WTC11 (cell line): ENCODE measurements around the gene OR10G8. TPM values are rescaled to one million over a fixed set of nuclear protein-coding genes. Genes with fewer than 3 reads are reported as not detected.

Experiments
- ATAC-seq: fragments of 200-7000 bp; cut with Tn5 transposase; 2 replicates; pipeline ENCODE4 v1.10.0; 2021; ENCODE audit warnings: mild to moderate bottlenecking, moderate library complexity
- CTCF ChIA-PET: fragments of 300-600 bp; sonication (Branson Sonifier 250); formaldehyde crosslinking; loops from one replicate; lab custom pipeline; 2021; ENCODE audit warnings: antibody characterized with exemption; lab: Charles Lee
- POLR2A ChIA-PET: fragments of 350-600 bp; sonication (Branson Sonifier 250); formaldehyde crosslinking; loops from one replicate; lab custom pipeline; 2021; ENCODE audit warnings: antibody characterized with exemption; lab: Charles Lee
- DNase-seq: peaks from one replicate; pipeline ENCODE4 v3.0.0; 2021; ENCODE audit warnings: low spot score
- H3K27ac Mint-ChIP-seq: 2 replicates; pipeline ENCODE4 v1.8.0; 2021; ENCODE audit warnings: mixed read lengths
- H3K27me3 Mint-ChIP-seq: 2 replicates; pipeline ENCODE4 v1.8.0; 2021; ENCODE audit warnings: low read depth, mild to moderate bottlenecking, moderate library complexity, mixed read lengths
- H3K36me3 Mint-ChIP-seq: 2 replicates; pipeline ENCODE4 v1.8.0; 2021; ENCODE audit warnings: mixed read lengths
- H3K4me1 Mint-ChIP-seq: 2 replicates; pipeline ENCODE4 v1.8.0; 2022; ENCODE audit warnings: mixed read lengths
- H3K4me3 Mint-ChIP-seq: 2 replicates; pipeline ENCODE4 v1.8.0; 2021; ENCODE audit warnings: mild to moderate bottlenecking, moderate library complexity, mixed read lengths
- H3K9me3 Mint-ChIP-seq: 2 replicates; pipeline ENCODE4 v1.8.0; 2021; ENCODE audit warnings: mixed read lengths
- AR ChIP-seq: fragments of 250-450 bp; sonication (Bioruptor Pico); IDR thresholded peaks from 2 replicates; pipeline ENCODE4 v1.9.0; 2021; ENCODE audit warnings: mild to moderate bottlenecking
- EMX1 ChIP-seq: fragments of 250-450 bp; sonication (Bioruptor Pico); IDR thresholded peaks from 2 replicates; pipeline ENCODE4 v1.8.0; 2021; ENCODE audit warnings: mild to moderate bottlenecking
- ESRRA ChIP-seq: sonication (generic); formaldehyde crosslinking; IDR thresholded peaks from 2 replicates; pipeline ENCODE4 v1.8.1; 2022; ENCODE audit warnings: mild to moderate bottlenecking, missing genetic modification reagents, borderline replicate concordance
- IRF2 ChIP-seq: sonication (generic); formaldehyde crosslinking; IDR thresholded peaks from 2 replicates; pipeline ENCODE4 v1.8.0; 2022; ENCODE audit warnings: low read depth, missing genetic modification reagents, borderline replicate concordance
- NR1H2 ChIP-seq: sonication (generic); formaldehyde crosslinking; IDR thresholded peaks from 2 replicates; pipeline ENCODE4 v1.9.0; 2021; ENCODE audit warnings: mild to moderate bottlenecking, moderate library complexity, missing genetic modification reagents
- RELA ChIP-seq: sonication (generic); formaldehyde crosslinking; IDR thresholded peaks from 2 replicates; pipeline ENCODE4 v1.8.1; 2022; ENCODE audit warnings: missing genetic modification reagents, mild to moderate bottlenecking, borderline replicate concordance
- TEAD1 ChIP-seq: sonication (generic); formaldehyde crosslinking; IDR thresholded peaks from 2 replicates; pipeline ENCODE4 v1.8.0; 2022; ENCODE audit warnings: mild to moderate bottlenecking, missing genetic modification reagents
- ZNF121 ChIP-seq: sonication (generic); formaldehyde crosslinking; IDR thresholded peaks from 2 replicates; pipeline ENCODE4 v1.8.0; 2023; ENCODE audit warnings: missing genetic modification reagents
- ZNF138 ChIP-seq: sonication (generic); formaldehyde crosslinking; conservative IDR thresholded peaks from 2 replicates; pipeline ENCODE4 v1.8.1; 2022; ENCODE audit warnings: mild to moderate bottlenecking, moderate library complexity, missing genetic modification reagents
- ZNF232 ChIP-seq: sonication (generic); formaldehyde crosslinking; IDR thresholded peaks from 2 replicates; pipeline ENCODE4 v1.8.0; 2022; ENCODE audit warnings: mild to moderate bottlenecking, missing genetic modification reagents
- ZNF281 ChIP-seq: sonication (generic); formaldehyde crosslinking; IDR thresholded peaks from 2 replicates; pipeline ENCODE4 v1.8.0; 2023; ENCODE audit warnings: mild to moderate bottlenecking, missing genetic modification reagents
- ZNF396 ChIP-seq: fragments of 250-450 bp; sonication (Bioruptor Pico); IDR thresholded peaks from 2 replicates; pipeline ENCODE4 v1.8.0; 2021; ENCODE audit warnings: mild to moderate bottlenecking, moderate library complexity, borderline replicate concordance
- ZNF671 ChIP-seq: fragments of 250-450 bp; sonication (Bioruptor Pico); IDR thresholded peaks from 2 replicates; pipeline ENCODE4 v1.8.0; 2021; ENCODE audit warnings: mild to moderate bottlenecking
- total RNA-seq: library from RNA; stranded (reverse); gene quantifications from 3 replicates; pipeline ENCODE4 v1.2.3, GENCODE V29; 2021
- TF ChIP-seq, protein P1 (sequence below): sonication (generic); formaldehyde crosslinking; IDR thresholded peaks from 2 replicates; pipeline ENCODE4 v1.8.1; 2023; ENCODE audit warnings: mild to moderate bottlenecking, missing genetic modification reagents
- TF ChIP-seq, protein P2 (sequence below): sonication (generic); formaldehyde crosslinking; IDR thresholded peaks from 2 replicates; pipeline ENCODE4 v1.8.0; 2022; ENCODE audit warnings: mild to moderate bottlenecking, missing genetic modification reagents
- TF ChIP-seq, protein P3 (sequence below): fragments of 250-450 bp; sonication (Bioruptor Pico); IDR thresholded peaks from 2 replicates; pipeline ENCODE4 v1.8.0; 2021; ENCODE audit warnings: mild to moderate bottlenecking
- TF ChIP-seq, protein P4 (sequence below): sonication (generic); formaldehyde crosslinking; IDR thresholded peaks from 2 replicates; pipeline ENCODE4 v1.8.1; 2023; ENCODE audit warnings: mild to moderate bottlenecking, missing genetic modification reagents, moderate library complexity
- TF ChIP-seq, protein P5 (sequence below): sonication (generic); formaldehyde crosslinking; IDR thresholded peaks from 2 replicates; pipeline ENCODE4 v1.8.1; 2023; ENCODE audit warnings: mild to moderate bottlenecking, missing genetic modification reagents

OR10G8 gene
- total RNA-seq, 1 experiment from 2014 or later: not detected

- CTCF ChIA-PET: no interaction called here
- POLR2A ChIA-PET: no interaction called here
- no peaks in the 10 kb centered on the region for H3K27me3 Mint-ChIP-seq
- H3K27ac Mint-ChIP-seq: no peak overlapping the region
- no peak for DNase-seq
- H3K4me1 Mint-ChIP-seq: peaks cover 4% of the 10 kb centered on the region
- TF ChIP-seq ZNF138 (CRISPR knock-in tag) (no peak), TEAD1 (CRISPR knock-in tag) (no peak), EMX1 (CRISPR knock-in tag) (no peak), ZNF396 (CRISPR knock-in tag) (no peak), RELA (no peak)
- TF ChIP-seq, protein P1, sequence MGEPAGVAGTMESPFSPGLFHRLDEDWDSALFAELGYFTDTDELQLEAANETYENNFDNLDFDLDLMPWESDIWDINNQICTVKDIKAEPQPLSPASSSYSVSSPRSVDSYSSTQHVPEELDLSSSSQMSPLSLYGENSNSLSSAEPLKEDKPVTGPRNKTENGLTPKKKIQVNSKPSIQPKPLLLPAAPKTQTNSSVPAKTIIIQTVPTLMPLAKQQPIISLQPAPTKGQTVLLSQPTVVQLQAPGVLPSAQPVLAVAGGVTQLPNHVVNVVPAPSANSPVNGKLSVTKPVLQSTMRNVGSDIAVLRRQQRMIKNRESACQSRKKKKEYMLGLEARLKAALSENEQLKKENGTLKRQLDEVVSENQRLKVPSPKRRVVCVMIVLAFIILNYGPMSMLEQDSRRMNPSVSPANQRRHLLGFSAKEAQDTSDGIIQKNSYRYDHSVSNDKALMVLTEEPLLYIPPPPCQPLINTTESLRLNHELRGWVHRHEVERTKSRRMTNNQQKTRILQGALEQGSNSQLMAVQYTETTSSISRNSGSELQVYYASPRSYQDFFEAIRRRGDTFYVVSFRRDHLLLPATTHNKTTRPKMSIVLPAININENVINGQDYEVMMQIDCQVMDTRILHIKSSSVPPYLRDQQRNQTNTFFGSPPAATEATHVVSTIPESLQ (CRISPR knock-in tag): no peak
- H3K36me3 Mint-ChIP-seq: no peaks in the 10 kb centered on the region
- no peaks in the 10 kb centered on the region for H3K9me3 Mint-ChIP-seq
- H3K4me3 Mint-ChIP-seq: no peak overlapping the region
- no peak for ATAC-seq
Observed at GRCh38 chr11:124036666-124037065, 10.1 kb downstream of the OR10G8 start.

GRCh38 chr11:124039557-124039956 lies 13.0 kb downstream of the OR10G8 start:
- Mint-ChIP-seq H3K36me3 (no peaks in the 10 kb centered on the region), H3K27me3 (no peaks in the 10 kb centered on the region), H3K4me1 (peaks cover 7% of the 10 kb centered on the region), H3K4me3 (no peak overlapping the region), H3K9me3 (no peaks in the 10 kb centered on the region)
- DNase-seq (no peak), ATAC-seq (peak; percentile 51; the same call in 1 of the 2 replicates)
- ChIA-PET POLR2A (no interaction called here), CTCF (interaction anchor here (1.2 kb wide), 1 partner anchor 30 kb away, joined by 3 read pairs; no protein-coding TSS in a partner anchor)
- TF ChIP-seq NR1H2 (CRISPR knock-in tag) (no peak), ZNF232 (CRISPR knock-in tag) (no peak), AR (CRISPR knock-in tag) (no peak), IRF2 (no peak), ESRRA (CRISPR knock-in tag) (no peak), ZNF671 (no peak)
- TF ChIP-seq, protein P2, sequence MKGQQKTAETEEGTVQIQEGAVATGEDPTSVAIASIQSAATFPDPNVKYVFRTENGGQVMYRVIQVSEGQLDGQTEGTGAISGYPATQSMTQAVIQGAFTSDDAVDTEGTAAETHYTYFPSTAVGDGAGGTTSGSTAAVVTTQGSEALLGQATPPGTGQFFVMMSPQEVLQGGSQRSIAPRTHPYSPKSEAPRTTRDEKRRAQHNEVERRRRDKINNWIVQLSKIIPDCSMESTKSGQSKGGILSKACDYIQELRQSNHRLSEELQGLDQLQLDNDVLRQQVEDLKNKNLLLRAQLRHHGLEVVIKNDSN (CRISPR knock-in tag): no peak
- TF ChIP-seq, all 79 proteins: peak for 0
- no peak overlapping the region for H3K27ac Mint-ChIP-seq

DNA sequence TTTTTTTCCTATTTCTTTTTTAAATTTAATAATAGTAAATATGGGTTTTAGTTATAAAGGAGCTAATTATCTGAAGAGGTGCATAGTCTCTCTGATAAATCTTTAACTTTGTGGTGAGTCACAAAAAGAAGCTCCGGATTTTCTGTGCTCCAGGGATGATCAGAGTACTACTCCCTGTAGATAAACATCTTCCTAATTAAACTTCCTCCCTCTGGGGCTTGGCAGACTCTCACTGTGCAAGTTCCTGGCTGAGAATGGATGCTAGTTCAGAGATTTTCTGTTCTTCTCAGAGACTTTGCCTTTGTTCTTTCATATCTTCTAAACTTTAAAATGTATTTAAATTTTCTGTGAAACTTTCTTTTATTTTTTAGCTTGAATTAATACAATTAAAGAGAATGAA lies 14.7 kb downstream of the OR10G8 start, which contains the start of gene OR10G7:
TSS of gene OR10G7 (minus strand) at position 72 of the 400 bp plus-strand sequence. CDS start 2,324 bp downstream, outside the sequence.
- ChIA-PET CTCF (interaction anchor here (1.0 kb wide), 1 partner anchor 30 kb away, joined by 4 read pairs; no protein-coding TSS in a partner anchor), POLR2A (no interaction called here)
- H3K27ac Mint-ChIP-seq: no peak within 1 kb of the TSS
- DNase-seq: no peak
- peaks cover 7% of the 10 kb centered on the region for H3K4me1 Mint-ChIP-seq
- H3K4me3 Mint-ChIP-seq: no peak within 1 kb of the TSS
- peak; percentile 57 for ATAC-seq
- no peaks in the 10 kb centered on the region for H3K36me3 Mint-ChIP-seq
- no peaks in the 10 kb centered on the region for H3K9me3 Mint-ChIP-seq
- H3K27me3 Mint-ChIP-seq: no peaks in the 10 kb centered on the region
- TF ChIP-seq, protein P3, sequence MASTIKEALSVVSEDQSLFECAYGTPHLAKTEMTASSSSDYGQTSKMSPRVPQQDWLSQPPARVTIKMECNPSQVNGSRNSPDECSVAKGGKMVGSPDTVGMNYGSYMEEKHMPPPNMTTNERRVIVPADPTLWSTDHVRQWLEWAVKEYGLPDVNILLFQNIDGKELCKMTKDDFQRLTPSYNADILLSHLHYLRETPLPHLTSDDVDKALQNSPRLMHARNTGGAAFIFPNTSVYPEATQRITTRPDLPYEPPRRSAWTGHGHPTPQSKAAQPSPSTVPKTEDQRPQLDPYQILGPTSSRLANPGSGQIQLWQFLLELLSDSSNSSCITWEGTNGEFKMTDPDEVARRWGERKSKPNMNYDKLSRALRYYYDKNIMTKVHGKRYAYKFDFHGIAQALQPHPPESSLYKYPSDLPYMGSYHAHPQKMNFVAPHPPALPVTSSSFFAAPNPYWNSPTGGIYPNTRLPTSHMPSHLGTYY: no peak
- TF ChIP-seq ZNF281 (no peak), ZNF121 (CRISPR knock-in tag) (no peak), ZNF671 (no peak)
- TF ChIP-seq, protein P1 (CRISPR knock-in tag): no peak
- TF ChIP-seq, protein P4, sequence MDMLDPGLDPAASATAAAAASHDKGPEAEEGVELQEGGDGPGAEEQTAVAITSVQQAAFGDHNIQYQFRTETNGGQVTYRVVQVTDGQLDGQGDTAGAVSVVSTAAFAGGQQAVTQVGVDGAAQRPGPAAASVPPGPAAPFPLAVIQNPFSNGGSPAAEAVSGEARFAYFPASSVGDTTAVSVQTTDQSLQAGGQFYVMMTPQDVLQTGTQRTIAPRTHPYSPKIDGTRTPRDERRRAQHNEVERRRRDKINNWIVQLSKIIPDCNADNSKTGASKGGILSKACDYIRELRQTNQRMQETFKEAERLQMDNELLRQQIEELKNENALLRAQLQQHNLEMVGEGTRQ (CRISPR knock-in tag): no peak
- TF ChIP-seq, protein P5, sequence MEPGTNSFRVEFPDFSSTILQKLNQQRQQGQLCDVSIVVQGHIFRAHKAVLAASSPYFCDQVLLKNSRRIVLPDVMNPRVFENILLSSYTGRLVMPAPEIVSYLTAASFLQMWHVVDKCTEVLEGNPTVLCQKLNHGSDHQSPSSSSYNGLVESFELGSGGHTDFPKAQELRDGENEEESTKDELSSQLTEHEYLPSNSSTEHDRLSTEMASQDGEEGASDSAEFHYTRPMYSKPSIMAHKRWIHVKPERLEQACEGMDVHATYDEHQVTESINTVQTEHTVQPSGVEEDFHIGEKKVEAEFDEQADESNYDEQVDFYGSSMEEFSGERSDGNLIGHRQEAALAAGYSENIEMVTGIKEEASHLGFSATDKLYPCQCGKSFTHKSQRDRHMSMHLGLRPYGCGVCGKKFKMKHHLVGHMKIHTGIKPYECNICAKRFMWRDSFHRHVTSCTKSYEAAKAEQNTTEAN (CRISPR knock-in tag): no peak
